ENCODE data around the gene FRMPD4.

Gene FRMPD4

GRCh38 chrX:12145402-12145801 lies 7.1 kb downstream of the FRMPD4 start:
- TF ChIP-seq EZH2phosphoT487 (IDR thresholded peaks at IDR 0.05; ENCODE audit: low read length) (no peak), CTCF (IDR thresholded peaks at IDR 0.05; ENCODE audit: low read length) (no peak), EZH2 (optimal IDR thresholded peaks at IDR 0.05; ENCODE audit: low read depth, low read length) (no peak)
- Histone ChIP-seq H3F3A (ENCODE audit: insufficient read depth, low read length) (no peaks in the 10 kb centered on the region; the same call in 1 of the 2 replicates), H3K4me3 (ENCODE audit: low read length) (no peak overlapping the region), H3K79me2 (ENCODE audit: low read length) (no peaks in the 10 kb centered on the region), H4K20me1 (ENCODE audit: insufficient read depth, low read length) (no peaks in the 10 kb centered on the region), H3K27ac (ENCODE audit: low read length) (no peak overlapping the region), H3K4me2 (ENCODE audit: low read depth, low read length) (no peak overlapping the region), H3K9me2 (replicated peaks; ENCODE audit: insufficient read depth, low read length) (no peaks in the 10 kb centered on the region), H2AFZ (ENCODE audit: low read length) (no peak overlapping the region), H3K9ac (ENCODE audit: low read length) (no peak overlapping the region), H3K27me3 (replicated peaks; ENCODE audit: insufficient read depth, low read length) (no peaks in the 10 kb centered on the region), H3K9me3 (replicated peaks; ENCODE audit: insufficient read depth, low read length) (no peaks in the 10 kb centered on the region), H3K4me1 (ENCODE audit: low read length) (no peaks in the 10 kb centered on the region), H3K36me3 (replicated peaks; ENCODE audit: insufficient read depth, low read length) (no peaks in the 10 kb centered on the region)
- DNase-seq = no peak

GRCh38 chrX:12149670-12150407 lies 11.6 kb downstream of the FRMPD4 start:
- no peaks in the 10 kb centered on the region for H3K9me2 ChIP-seq (replicated peaks; ENCODE audit: insufficient read depth, low read length)
- H3F3A ChIP-seq (ENCODE audit: insufficient read depth, low read length) = no peaks in the 10 kb centered on the region
- no peaks in the 10 kb centered on the region for H3K27me3 ChIP-seq (replicated peaks; ENCODE audit: insufficient read depth, low read length)
- no peak for TF ChIP-seq CTCF (IDR thresholded peaks at IDR 0.05; ENCODE audit: low read length)
- no peak for TF ChIP-seq EZH2 (optimal IDR thresholded peaks at IDR 0.05; ENCODE audit: low read depth, low read length)
- no peak for TF ChIP-seq EZH2phosphoT487 (IDR thresholded peaks at IDR 0.05; ENCODE audit: low read length)
- H3K27ac ChIP-seq (ENCODE audit: low read length) = no peak overlapping the region
- no peaks in the 10 kb centered on the region for H4K20me1 ChIP-seq (ENCODE audit: insufficient read depth, low read length)
- H3K4me1 ChIP-seq (ENCODE audit: low read length) = no peaks in the 10 kb centered on the region
- no peaks in the 10 kb centered on the region for H3K36me3 ChIP-seq (replicated peaks; ENCODE audit: insufficient read depth, low read length)
- DNase-seq = no peak
- no peak overlapping the region for H2AFZ ChIP-seq (ENCODE audit: low read length)
- H3K4me2 ChIP-seq (ENCODE audit: low read depth, low read length) = no peak overlapping the region
- H3K9me3 ChIP-seq (replicated peaks; ENCODE audit: insufficient read depth, low read length) = no peaks in the 10 kb centered on the region
- H3K9ac ChIP-seq (ENCODE audit: low read length) = no peak overlapping the region
- H3K4me3 ChIP-seq (ENCODE audit: low read length) = no peak overlapping the region
- H3K79me2 ChIP-seq (ENCODE audit: low read length) = no peaks in the 10 kb centered on the region

GRCh38 chrX:12153317-12153716 lies 15.0 kb downstream of the FRMPD4 start:
- Histone ChIP-seq H3K4me1 (ENCODE audit: low read length) (no peaks in the 10 kb centered on the region), H3K9me3 (replicated peaks; ENCODE audit: insufficient read depth, low read length) (no peaks in the 10 kb centered on the region), H3K4me3 (ENCODE audit: low read length) (no peak overlapping the region), H3K27me3 (replicated peaks; ENCODE audit: insufficient read depth, low read length) (no peaks in the 10 kb centered on the region), H3K79me2 (ENCODE audit: low read length) (no peaks in the 10 kb centered on the region), H3F3A (ENCODE audit: insufficient read depth, low read length) (no peaks in the 10 kb centered on the region), H3K4me2 (ENCODE audit: low read depth, low read length) (no peak overlapping the region), H3K9ac (ENCODE audit: low read length) (no peak overlapping the region), H4K20me1 (ENCODE audit: insufficient read depth, low read length) (no peaks in the 10 kb centered on the region), H3K9me2 (replicated peaks; ENCODE audit: insufficient read depth, low read length) (no peaks in the 10 kb centered on the region), H2AFZ (ENCODE audit: low read length) (no peak overlapping the region), H3K27ac (ENCODE audit: low read length) (no peak overlapping the region), H3K36me3 (replicated peaks; ENCODE audit: insufficient read depth, low read length) (no peaks in the 10 kb centered on the region)
- TF ChIP-seq CTCF (IDR thresholded peaks at IDR 0.05; ENCODE audit: low read length) = no peak
- no peak for TF ChIP-seq EZH2 (optimal IDR thresholded peaks at IDR 0.05; ENCODE audit: low read depth, low read length)
- TF ChIP-seq EZH2phosphoT487 (IDR thresholded peaks at IDR 0.05; ENCODE audit: low read length) = no peak
- DNase-seq = no peak
